Stimulated activated CD8-positive, alpha-beta memory T cell treated with anti-CD3 and anti-CD28 coated beads, Interleukin-4, amount 100 ng/mL, for 1 hour (primary cell): ENCODE data around the gene WDR33.

ENCODE experiments used
- DNase-seq, 2 donors: peaks; one replicate each; pipeline ENCODE4 v3.0.0-alpha.2; 2020; ENCODE audit warnings: low read depth in 2 of 2, low spot score in 1 of 2

Gene WDR33

GRCh38 chr2:127658641-127659407 is 152.1 kb downstream of the WDR33 start:
- DNase-seq = no peak

GRCh38 chr2:127658146-127658545 is 152.8 kb downstream of the WDR33 start:
- DNase-seq = no peak

GRCh38 chr2:127657232-127657595 is 153.8 kb downstream of the WDR33 start:
- no peak for DNase-seq

- no peak for DNase-seq
Observed at GRCh38 chr2:127656569-127657231, 154.3 kb downstream of the WDR33 start.

GRCh38 chr2:127655209-127656073 is 155.5 kb downstream of the WDR33 start:
- DNase-seq = no peak

GRCh38 chr2:127654838-127655175 is 156.2 kb downstream of the WDR33 start:
- no peak for DNase-seq

- DNase-seq = no peak
Observed at GRCh38 chr2:127654084-127654837, 156.7 kb downstream of the WDR33 start.

GRCh38 chr2:127653421-127654083 is 157.4 kb downstream of the WDR33 start:
- DNase-seq = no peak

GRCh38 chr2:127652786-127653357 is 158.1 kb downstream of the WDR33 start:
- no peak for DNase-seq

GRCh38 chr2:127651971-127652550 is 158.9 kb downstream of the WDR33 start:
- no peak for DNase-seq

- DNase-seq = no peak
Observed at GRCh38 chr2:127651381-127651809, 159.6 kb downstream of the WDR33 start.
